Heart left ventricle (tissue), 16 donors: Measurements from ENCODE around the gene WAC. TPM values are rescaled to one million over a fixed set of nuclear protein-coding genes. Genes with fewer than 3 reads are reported as not detected.

Source experiments
- ATAC-seq, 4 donors: fragments of 200-7000 bp; cut with Tn5 transposase; one replicate each; pipeline ENCODE4 v1.9.1; 2020 to 2022; ENCODE audit warnings: moderate library complexity in 4 of 4, mild to moderate bottlenecking in 3 of 4, moderate number of reproducible peaks in 1 of 4
- DNase-seq, 5 donors: peaks; one replicate each; pipeline ENCODE4 v3.0.0-alpha.2; 2020
- H3K27ac ChIP-seq, 12 donors: fragments of 200-600 bp; sonication (generic) in 4 of 12; one replicate each; pipeline versions ENCODE4 v1.5.0 to v1.8.0; 2016 to 2022; ENCODE audit warnings: mild to moderate bottlenecking in 2 of 12
- H3K27me3 ChIP-seq, 9 donors: fragments of 200-600 bp; sonication (generic) in 2 of 9; one replicate each; pipeline versions ENCODE4 v1.5.1 to v1.8.0; 2016 to 2022; ENCODE audit warnings: mild to moderate bottlenecking in 3 of 9
- H3K36me3 ChIP-seq, 9 donors: fragments of 200-600 bp; sonication (generic) in 2 of 9; one replicate each; pipeline versions ENCODE4 v1.5.0 to v1.8.0; 2018 to 2022; ENCODE audit warnings: mild to moderate bottlenecking in 2 of 9
- H3K4me1 ChIP-seq, 12 donors: fragments of 200-600 bp; sonication (generic) in 4 of 12; one replicate each; pipeline versions ENCODE4 v1.5.0 to v1.8.0; 2016 to 2022; ENCODE audit warnings: mild to moderate bottlenecking in 3 of 12
- H3K4me3 ChIP-seq, 12 donors: fragments of 200-600 bp; sonication (generic) in 4 of 12; one replicate each; pipeline versions ENCODE4 v1.5.0 to v1.8.0; 2017 to 2022; ENCODE audit warnings: mild to moderate bottlenecking in 9 of 12, moderate library complexity in 4 of 12
- H3K9me3 ChIP-seq, 12 donors: fragments of 200-600 bp; sonication (generic) in 4 of 12; one replicate each; pipeline versions ENCODE4 v1.5.0 to v1.8.0; 2016 to 2022; ENCODE audit warnings: mild to moderate bottlenecking in 1 of 12
- CTCF ChIP-seq, 12 donors: fragments of 200-600 bp; sonication (generic) in 4 of 12; IDR thresholded peaks; one replicate each; pipeline versions ENCODE4 v1.5.0 to v1.8.0; 2018 to 2022; ENCODE audit warnings: antibody characterized with exemption in 12 of 12, mild to moderate bottlenecking in 5 of 12
- POLR2A ChIP-seq, 2 donors: fragments of 450-650 bp; IDR thresholded peaks; one replicate each; pipeline ENCODE4 v1.6.1; 2017; ENCODE audit warnings: antibody characterized with exemption in 2 of 2, mild to moderate bottlenecking in 2 of 2, moderate library complexity in 2 of 2
- WGBS, 4 donors: extraction: QIAGEN DNeasy Blood & Tissue Kit in 2 of 4; methylation state at CpG; one replicate each; pipeline versions ENCODE4 v1.1.5 to v1.1.7; 2013 to 2018; 5-methylcytosine and 5-hydroxymethylcytosine counted together
- intact Hi-C, 10 donors: fragments of 100-400 bp; cut with DNase I; formaldehyde crosslinking; loops; one replicate each; pipeline versions ENCODE4 v1.11.1 to v1.14.2; 2022
- polyA plus RNA-seq, 2 donors: library from polyadenylated mRNA; stranded (reverse); fragments of 200-250 nt; gene quantifications; one replicate each; pipeline ENCODE4 v1.2.3, GENCODE V29; 2013
- total RNA-seq, 9 donors: library from RNA; depleted of rRNA in 2 of 9; stranded (reverse); fragments of >200 nt in 2 of 9; fragmentation: NEBNext Ultra II Directional in 3 of 9; extraction: Animal tissue kit (Norgen Biotek cat#: 25700) in 3 of 9; gene quantifications; one replicate each; pipeline versions ENCODE4 v1.1.0 to v1.2.4, GENCODE V29; 2016 to 2023
- donor health status: ischemic (EF 13 %, LVEDD 7.1; RV severe dilation, severe dysfunction).
- donor health status: healthy with polysubstance abuse.
- donor health status: DM: no; HTN: yes; CAD: no.
- donor health status: DM: no; HTN: no; CAD: no.
- donor health status: ischemic (EF 25% LVEDD 6.9; RV normal size, moderate dysfunction).
- donor health status: ischemic (EF 25% LVEDD 5.7; RV mildly dilated, moderate dysfunction).
- donor health status: healthy.
- donor health status: DM: yes; HTN: yes; CAD: no.
- donor health status: ischemic (EF 35%, LVEDD 5.7; RV mildly dilated, moderate dysfunction).
- donor health status: nonischemic (EF 11% LVEDD 7.7; RV severe dilation, severe dysfunction).
- donor health status: DM: yes; HTN: yes; CAD: no.
- donor health status: PGD.
- donor health status: ischemic (EF 29% LVEDD 5.4; RV normal size, mild dysfunction).
- donor health status: nonischemic (EF 23%, LVEDD 6.1; RV moderate dilation, normal function).

Gene WAC
- total and polyA plus RNA-seq, 11 donors = 16.8 to 124 (median 103) TPM

- TF ChIP-seq CTCF (IDR thresholded peaks at IDR 0.05) (no peak), POLR2A (IDR thresholded peaks at IDR 0.05) (no peak)
- Histone ChIP-seq H3K36me3 (peaks cover 0 to 97% (median 87%) of the 10 kb centered on the region in 9 donors), H3K4me1 (peaks cover 0 to 50% (median 18%) of the 10 kb centered on the region in 12 donors), H3K27me3 (no peaks in the 10 kb centered on the region), H3K27ac (no peak overlapping the region), H3K9me3 (no peaks in the 10 kb centered on the region), H3K4me3 (no peak overlapping the region)
- DNase-seq = no peak
- intact Hi-C loops = loop anchor here in 1 of 10 donors (5.0 kb wide), 1 partner anchor 45 kb away; no protein-coding TSS in a partner anchor
- ATAC-seq = no peak
Measured at GRCh38 chr10:28542728-28543127, 9.8 kb downstream of the WAC start.

GRCh38 chr10:28544058-28544457 lies 11.1 kb downstream of the WAC start:
- 95 to 98% (median 97%) methylated on average over 5 of the region's 5 CpGs for WGBS, 4 donors
- no peak overlapping the region for H3K4me3 ChIP-seq
- H3K27ac ChIP-seq = no peak overlapping the region
- TF ChIP-seq POLR2A (IDR thresholded peaks at IDR 0.05) (no peak), CTCF (IDR thresholded peaks at IDR 0.05) (no peak)
- no peaks in the 10 kb centered on the region for H3K27me3 ChIP-seq
- ATAC-seq (no peak), DNase-seq (no peak)
- intact Hi-C loops = loop anchor here in 1 of 10 donors (5.0 kb wide), 1 partner anchor 43 kb away; no protein-coding TSS in a partner anchor
- no peaks in the 10 kb centered on the region for H3K9me3 ChIP-seq
- H3K4me1 ChIP-seq = peaks cover 0 to 56% (median 25%) of the 10 kb centered on the region in 12 donors
- peaks cover 0 to 97% (median 87%) of the 10 kb centered on the region in 9 donors for H3K36me3 ChIP-seq

GRCh38 chr10:28545967-28546644 lies 13.2 kb downstream of the WAC start:
- Histone ChIP-seq H3K36me3 (peaks cover 0 to 96% (median 84%) of the 10 kb centered on the region in 9 donors), H3K4me3 (no peak overlapping the region), H3K9me3 (no peaks in the 10 kb centered on the region), H3K27ac (no peak overlapping the region), H3K27me3 (no peaks in the 10 kb centered on the region), H3K4me1 (peaks cover 0 to 60% (median 33%) of the 10 kb centered on the region in 12 donors)
- ATAC-seq = no peak
- WGBS, 4 donors = 51 to 59% (median 52%) methylated on average over 4 of the region's 4 CpGs
- no peak for DNase-seq
- TF ChIP-seq CTCF (IDR thresholded peaks at IDR 0.05) (no peak), POLR2A (IDR thresholded peaks at IDR 0.05) (no peak)
- intact Hi-C loops = no loop called here

GRCh38 chr10:28548781-28549498 lies 16.0 kb downstream of the WAC start:
- Histone ChIP-seq H3K4me3 (no peak overlapping the region), H3K4me1 (peaks cover 0 to 71% (median 50%) of the 10 kb centered on the region in 12 donors), H3K9me3 (no peaks in the 10 kb centered on the region), H3K36me3 (peaks cover 0 to 95% (median 58%) of the 10 kb centered on the region in 9 donors), H3K27me3 (no peaks in the 10 kb centered on the region), H3K27ac (no peak overlapping the region)
- ATAC-seq (no peak), DNase-seq (no peak)
- WGBS, 4 donors = 87 to 94% (median 90%) methylated on average over 2 of the region's 2 CpGs
- no peak for TF ChIP-seq POLR2A (IDR thresholded peaks at IDR 0.05)
- no peak for TF ChIP-seq CTCF (IDR thresholded peaks at IDR 0.05)
- intact Hi-C loops = no loop called here
